HG03060 (cell line): Measurements from ENCODE around the gene RRP36.

Source experiments
- ATAC-seq: cut with Tn5 transposase; IDR thresholded peaks from one replicate; pipeline ENCODE4 v1.9.1; 2021; ENCODE audit warnings: low read depth, moderate number of reproducible peaks; ENCODE audit not compliant: unreplicated experiment

The RRP36 gene

DNA sequence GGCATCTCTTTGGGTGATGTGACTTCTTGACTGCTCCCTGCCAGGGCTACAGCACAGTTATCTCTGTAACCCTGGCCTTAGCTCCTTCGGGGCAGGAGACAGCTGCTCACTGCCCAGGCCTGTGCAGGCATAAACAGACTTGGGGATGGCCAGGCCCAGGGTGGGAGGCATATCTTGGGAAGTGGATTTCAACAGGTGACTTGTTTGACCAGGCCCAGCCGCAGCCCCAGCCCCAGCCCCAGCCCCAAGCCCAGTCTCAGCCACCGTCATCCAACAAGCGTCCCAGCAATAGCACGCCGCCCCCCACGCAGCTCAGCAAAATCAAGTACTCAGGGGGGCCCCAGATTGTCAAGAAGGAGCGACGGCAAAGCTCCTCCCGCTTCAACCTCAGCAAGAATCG, 15.2 kb upstream of the RRP36 start:
- no peak for ATAC-seq

DNA sequence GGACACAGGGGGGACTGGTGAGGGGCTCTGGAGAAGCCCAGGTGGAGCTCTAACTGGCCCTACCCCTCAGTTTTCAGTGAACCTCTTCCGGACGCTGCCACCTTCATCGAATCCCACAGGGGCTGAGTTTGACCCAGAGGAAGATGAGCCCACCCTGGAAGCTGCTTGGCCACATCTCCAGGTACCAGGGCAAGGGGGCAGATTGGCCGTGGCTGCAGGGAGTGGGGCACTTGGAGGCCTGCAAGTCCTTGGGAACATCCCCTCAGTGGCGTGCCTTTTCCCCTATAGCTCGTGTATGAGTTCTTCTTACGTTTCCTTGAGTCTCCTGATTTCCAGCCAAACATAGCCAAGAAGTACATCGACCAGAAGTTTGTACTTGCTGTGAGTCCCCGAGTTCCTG, 14.3 kb upstream of the RRP36 start:
- no peak for ATAC-seq

DNA sequence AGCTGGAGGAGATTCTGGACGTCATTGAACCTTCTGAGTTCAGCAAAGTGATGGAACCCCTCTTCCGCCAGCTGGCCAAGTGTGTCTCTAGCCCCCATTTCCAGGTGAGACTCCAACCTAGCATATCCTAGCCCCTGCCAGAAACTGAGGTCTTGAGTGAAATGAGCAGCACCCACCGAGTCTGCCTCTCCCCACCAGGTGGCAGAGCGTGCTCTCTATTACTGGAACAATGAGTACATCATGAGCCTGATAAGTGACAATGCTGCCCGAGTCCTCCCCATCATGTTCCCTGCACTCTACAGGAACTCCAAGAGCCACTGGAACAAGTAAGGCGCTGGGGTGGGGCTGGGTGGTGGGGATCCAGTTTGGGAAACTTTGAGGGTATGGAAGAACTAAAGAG, 12.3 kb upstream of the RRP36 start:
- ATAC-seq = no peak

DNA sequence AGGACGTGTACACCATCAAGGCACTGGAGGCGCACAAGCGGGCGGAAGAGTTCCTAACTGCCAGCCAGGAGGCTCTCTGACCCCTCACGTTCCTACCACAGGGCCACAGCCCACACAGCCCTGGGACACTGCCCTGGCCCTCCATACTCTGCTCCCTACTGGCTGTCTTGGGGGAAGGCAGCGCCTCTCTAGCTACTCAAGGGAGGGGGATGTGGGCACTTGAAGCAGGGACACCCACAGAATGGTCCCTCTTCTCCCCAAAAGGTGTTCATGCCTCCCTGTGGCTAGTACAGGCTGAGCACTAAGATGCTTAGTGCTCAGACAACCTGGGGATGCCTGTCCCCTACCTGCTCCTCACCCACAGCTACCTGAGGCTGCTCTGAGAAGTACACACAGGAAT, 10.2 kb upstream of the RRP36 start:
- ATAC-seq = no peak

DNA sequence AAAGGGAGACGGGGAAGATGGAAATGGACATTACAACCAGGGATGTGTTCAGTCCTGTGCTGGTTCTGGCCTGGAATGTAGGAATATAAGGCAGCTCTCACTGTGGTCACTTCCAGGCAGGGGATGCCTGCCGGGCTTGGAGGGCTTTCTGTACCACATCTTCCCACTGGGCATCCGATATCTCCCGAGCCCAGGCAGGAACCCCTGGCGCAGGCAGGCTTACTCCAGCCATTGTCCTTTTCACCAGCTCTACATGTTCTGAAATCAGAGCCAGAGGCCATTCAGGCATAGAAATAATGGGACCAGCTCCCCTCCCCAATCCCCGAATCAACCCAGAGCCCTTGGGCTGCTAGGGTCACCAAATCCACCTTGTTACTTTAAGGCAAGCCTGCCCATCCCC, 9.1 kb upstream of the RRP36 start:
- ATAC-seq = no peak

DNA sequence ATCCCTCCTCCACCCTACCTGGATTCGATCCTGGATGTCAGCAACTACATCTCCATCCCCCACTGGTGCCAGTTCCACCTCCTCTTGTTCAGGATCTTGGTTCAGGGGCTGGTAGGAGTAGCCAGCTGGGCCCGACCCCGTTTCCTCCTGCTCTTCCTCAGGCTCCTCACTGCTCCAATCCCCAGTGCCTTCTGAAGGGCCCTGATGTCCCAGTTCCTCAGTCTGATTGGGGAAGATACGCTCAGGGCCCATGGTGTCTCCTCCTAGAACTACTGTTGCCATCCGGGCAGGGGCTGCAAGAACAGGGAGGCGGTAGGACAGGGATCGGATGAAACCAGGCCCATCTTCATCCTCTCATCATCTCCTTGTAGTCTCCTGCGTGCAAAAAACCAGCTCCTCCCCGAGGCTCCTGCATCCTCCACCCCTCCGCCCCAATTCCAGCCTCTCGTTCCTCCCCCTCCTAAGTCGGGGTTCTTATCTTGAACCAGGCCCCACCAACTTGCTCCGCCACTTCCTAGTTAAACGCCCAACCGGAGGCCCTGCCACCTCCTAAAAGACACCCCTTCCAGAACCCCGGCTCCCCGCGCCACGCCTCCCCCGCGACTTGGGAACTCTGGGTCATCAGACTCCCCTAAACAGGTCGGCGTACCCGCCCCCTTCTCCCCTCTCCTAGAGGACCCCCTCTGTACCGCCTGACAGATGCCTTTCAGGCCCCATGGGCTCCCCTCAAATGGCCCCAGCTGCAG, 8.2 kb upstream of the RRP36 start:
- no peak for ATAC-seq

DNA sequence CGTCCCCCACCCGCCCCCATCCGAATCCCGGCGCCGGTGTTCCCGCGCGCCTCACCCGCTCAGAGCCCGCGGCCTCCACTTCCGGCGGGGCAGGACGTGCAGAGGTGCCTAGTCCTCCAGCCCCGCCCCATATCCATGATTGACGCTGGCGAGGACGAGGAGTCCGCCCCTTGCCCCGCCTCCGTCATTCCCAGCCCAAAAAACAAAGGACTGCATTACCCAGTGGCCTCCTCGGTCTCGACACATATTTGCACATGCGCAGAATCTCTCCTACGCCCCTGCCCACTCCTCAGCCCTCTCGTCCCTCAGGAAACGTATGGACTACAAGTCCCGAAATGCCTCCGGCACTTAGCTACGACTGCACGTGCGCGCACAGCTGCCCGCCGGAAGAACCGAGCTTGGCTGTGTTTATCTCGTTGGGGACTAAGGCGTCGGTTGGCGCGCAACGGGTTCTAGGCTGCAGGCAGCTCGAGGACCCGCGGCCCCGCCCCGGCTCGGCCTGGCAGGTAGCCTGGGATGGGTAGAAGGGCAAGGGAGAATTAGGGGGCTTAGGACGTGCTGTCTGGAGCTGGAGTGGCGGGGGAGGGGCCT, 7.5 kb upstream of the RRP36 start, which contains the start of the genes KLHDC3 and MEA1:
TSS of gene KLHDC3 (plus strand) at position 407 of the 591 bp plus-strand sequence. CDS start 2,944 bp downstream, outside the sequence.
TSS of gene MEA1 (minus strand) at position 104 of the 591 bp plus-strand sequence. CDS start 133 bp downstream, outside the sequence.
- peak; percentile 91 for ATAC-seq

DNA sequence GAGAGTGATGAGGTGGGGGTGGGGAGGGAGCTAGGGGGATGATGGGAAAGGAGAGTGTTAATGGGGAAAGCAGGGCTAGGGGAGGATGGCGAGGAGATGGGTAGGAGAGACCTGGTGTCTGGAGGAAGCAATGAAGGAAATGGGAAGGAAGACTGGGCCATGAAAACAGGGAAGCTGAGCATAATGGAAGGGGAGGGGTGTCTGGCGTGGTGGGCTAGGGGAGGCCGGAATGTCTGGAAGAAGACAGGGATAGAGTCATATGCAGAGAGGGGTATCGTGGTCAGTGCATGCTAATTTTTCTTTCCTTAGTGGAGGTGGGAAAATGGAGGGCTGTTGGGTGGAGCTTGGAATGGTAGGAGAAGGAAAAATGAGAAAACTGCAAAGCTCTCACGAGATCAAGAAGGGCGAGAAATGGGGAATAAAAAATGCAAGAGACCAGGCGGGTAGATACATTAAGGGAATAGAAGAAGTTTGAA, 7.0 kb upstream of the RRP36 start:
- ATAC-seq = no peak

DNA sequence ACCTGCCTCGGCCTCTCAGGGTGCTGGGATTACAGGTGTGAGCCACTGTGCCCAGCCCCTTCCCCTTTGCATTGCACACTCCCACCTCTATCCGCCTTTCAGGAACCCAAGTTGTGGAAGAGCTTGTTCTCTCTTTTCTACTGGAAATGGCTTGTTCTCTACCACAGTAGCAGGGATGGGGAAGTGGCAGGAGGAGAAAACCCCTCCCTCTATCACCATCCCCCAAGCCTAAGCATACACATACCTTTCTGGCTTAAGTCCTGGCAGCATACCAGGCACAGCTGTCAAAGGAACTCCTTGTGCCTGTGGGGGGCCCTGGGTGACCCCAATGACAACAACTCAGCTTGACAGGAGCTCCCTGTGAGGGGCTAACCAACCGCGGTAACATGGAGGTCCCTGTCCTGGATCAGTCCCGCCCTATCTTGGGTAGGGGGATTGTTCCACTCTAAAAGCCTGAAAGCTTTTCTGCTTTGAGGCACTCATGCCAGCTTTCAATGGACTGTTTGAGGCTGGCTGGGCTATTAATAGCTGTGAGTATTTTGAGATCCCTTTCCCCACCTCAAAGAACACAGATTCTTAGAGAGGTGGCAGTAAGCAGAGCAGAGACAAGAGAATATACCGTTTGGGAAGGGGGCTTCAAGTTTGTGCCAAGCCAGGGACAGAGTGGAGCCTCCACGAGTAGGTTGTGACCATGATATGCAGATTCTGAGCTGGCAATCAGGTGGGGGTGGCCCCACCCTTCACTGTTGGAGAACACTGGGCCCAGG, 5.1 kb upstream of the RRP36 start:
- ATAC-seq = no peak

DNA sequence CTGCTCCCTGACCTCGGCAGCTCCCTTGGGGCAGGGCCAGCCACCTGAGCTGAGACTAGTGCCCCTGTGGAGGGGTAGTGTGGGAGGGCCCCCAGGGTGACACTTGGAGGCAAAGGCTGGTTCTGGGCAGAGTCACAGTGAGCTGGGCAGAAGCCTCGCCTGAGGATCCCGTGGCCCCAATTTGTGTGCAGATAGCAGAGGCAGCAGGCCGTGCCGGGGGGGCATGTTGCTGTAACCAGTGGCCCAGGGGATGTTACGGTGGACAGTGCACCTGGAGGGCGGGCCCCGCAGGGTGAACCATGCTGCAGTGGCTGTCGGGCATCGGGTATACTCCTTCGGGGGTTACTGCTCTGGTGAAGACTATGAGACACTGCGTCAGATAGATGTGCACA, 4.5 kb upstream of the RRP36 start:
- ATAC-seq = no peak

DNA sequence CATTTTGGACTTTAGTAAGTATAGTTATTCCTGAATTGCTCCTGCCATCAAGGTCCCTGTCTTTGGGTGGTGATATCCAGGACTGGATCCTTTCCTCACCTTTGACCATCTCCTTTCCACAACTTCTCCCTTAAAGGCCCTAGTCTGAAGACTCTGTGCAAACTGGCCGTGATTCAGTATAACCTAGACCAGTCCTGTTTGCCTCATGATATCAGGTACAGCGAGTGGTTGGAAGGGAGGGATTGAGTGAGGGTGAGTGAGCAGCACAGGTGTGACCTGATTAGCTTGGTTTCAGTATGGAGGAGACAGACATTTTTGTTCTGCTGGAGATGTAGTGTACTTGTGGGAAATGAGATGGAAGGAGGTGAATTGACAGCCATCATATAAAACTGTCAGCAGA, 2.3 kb upstream of the RRP36 start:
- no peak for ATAC-seq

DNA sequence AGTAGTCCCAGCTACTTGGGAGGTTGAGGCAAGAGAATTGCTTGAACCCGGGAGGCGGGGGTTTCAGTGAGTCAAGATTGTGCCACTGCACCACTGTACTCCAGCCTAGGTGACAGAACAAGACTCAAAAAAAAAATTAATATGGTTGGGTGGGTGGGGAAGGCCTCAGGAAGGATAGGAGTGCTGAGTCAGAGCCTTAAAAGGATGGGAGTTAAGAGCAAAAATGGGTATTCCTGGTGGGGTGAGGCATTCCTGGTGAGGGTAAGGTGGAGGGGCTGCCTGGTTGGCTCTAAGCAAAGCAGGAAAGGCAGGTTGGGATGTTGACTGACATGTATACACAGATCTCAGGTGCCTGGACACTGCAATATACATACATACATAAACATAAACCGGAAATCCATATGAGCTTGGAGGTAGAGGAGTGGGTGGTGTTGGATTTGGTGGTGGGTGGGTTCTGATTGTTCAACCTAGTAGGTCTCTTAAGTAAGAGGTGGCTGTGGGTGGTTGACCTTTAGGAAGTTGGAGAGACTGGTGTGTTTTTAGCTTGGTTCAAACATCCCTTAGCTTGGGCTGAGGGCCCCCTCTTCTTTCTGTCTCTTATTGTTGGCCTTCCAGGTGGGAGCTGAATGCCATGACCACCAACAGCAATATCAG, 1.2 kb upstream of the RRP36 start:
- no peak for ATAC-seq

DNA sequence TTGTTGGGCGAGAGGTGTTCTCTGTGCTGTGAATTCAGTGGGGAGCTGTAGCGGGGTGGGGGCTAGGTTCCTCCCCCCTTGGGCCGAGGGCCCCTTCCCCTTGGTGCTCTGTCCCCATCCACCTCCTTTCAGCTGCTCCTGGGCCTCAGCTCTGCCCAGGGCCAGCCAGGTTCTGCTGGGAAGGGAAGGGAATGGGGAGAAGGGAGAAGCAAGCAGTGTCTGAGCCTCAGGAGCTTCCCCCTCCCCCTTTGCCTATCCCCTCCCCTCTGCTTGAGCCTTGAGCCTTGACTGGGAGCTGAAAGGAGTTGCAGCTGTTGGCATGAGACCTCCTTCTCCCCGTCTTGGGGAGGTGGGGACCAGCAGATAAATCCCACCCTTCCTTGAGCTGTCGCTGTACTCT, 576 bp upstream of the RRP36 start:
- ATAC-seq = no peak

DNA sequence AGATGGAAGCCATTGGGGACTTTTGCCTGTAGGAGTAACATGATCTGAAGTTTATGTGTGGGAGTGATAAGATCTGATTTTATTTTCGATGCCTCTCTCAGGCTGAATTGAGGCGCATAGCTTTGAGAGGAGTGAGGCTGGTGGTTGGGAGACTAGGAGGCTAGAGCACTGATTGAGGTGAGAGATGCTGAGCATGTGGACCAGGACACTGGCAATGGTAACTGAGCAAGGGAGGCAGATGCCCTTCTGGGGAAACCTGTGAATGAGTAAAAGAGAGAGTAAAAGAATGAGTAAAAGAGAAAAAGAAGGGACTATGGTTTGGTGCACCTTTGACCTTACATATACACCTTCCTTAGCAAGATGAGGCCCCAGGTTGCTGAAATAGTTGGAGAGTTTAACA, 3.0 kb downstream of the RRP36 start:
- no peak for ATAC-seq

DNA sequence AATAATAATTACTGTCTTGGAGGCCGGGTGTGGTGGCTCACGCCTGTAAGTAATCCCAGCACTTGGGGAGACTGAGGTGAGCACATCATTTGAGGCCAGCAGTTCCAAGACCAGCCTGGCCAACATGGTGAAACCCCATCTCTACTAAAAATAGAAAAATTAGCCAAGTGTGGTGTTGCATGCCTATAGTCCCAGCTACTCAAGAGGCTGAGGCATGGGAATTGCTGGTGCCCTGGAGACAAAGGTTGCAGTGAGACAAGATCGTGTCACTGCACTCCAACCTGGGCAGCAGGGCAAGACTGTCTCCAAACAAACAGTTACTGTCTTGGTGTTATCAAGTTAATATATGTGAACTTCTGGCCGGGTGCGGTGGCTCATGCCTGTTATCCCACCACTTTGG, 4.9 kb downstream of the RRP36 start:
- ATAC-seq = no peak

DNA sequence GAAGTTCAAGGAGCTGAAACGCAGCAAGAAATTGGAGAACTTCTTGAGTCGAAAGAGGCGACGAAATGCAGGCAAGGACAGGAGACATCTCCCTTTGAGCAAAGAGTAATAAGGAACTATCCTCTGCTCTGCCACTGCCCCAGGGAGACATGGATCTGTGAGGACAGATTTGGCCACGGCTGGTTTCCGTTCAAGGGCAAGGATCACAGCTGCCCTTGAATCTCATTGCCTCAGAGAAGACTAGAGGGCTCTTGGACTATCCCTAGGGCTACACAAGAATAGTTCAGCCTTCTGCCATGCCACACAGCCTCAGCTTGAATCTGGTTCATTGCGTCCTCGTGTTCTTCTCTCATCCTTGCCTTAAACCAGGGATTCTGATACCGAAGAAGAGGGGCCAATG, 7.7 kb downstream of the RRP36 start:
- no peak for ATAC-seq

DNA sequence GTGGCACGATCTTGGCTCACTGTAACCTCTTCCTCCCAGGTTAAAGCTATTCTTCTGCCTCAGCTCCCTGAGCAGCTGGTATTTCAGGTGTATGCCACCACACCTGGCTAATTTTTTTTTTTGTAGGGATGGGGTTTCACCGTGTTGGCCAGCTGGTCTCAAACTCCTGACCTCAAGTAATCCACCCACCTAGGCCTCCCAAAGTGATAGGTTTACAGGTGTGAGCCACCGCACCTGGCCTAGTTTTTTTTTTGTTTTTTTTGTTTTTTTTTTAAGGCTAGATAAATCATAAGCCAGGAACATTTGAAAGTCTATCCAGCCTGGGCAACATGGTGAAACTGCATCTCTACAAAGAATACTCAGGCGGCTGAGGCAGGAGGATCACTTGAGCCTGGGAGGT, 10.9 kb downstream of the RRP36 start:
- no peak for ATAC-seq

DNA sequence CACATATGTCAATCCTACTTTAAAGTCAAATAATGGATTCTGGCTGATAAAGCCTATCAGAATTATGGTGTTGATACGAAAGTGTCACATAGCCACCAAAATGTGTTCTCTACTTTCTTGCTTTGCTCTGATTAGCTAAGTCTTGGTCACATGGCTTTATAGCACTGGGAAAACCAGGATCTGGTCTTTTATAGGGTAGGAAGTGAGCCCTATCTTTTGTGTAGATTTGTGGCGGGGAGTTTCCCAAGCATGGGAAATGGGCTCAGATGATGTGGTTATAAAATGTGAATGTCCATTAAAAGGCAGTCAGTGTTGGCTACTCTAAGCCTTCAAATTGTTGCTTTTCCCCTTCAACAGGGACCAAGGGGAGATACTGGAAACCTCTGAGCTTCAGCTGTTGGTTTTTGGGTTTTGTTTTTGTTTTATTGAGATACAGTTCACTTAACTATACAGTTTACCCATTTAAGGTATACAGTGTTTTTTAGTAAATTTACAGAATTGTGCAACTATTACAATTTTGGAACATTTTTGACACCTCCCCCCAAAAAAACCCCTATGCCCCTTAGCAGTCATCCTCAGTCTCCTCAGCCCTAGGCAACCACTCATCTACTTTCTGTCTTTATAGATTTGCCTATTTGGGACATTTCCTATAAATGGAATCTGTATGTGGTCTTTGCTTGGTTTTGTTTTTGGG, 12.2 kb downstream of the RRP36 start:
- no peak for ATAC-seq

DNA sequence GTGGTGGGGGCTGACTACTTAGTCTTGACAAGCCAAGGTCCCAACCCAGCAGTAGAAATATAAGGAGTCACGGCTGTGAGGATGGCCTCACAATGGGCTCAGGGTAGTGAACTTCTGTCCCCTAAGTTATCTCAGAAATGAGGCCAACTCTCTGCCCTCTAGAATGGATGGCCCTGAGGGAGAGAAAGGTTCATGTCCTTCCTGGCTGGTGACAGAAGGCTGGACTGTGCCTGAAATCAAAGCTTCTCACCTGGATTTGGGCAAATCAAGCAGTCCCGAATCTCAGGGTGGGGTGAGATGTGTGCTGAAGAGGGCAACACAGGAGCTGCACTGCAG, 12.7 kb downstream of the RRP36 start:
- no peak for ATAC-seq

DNA sequence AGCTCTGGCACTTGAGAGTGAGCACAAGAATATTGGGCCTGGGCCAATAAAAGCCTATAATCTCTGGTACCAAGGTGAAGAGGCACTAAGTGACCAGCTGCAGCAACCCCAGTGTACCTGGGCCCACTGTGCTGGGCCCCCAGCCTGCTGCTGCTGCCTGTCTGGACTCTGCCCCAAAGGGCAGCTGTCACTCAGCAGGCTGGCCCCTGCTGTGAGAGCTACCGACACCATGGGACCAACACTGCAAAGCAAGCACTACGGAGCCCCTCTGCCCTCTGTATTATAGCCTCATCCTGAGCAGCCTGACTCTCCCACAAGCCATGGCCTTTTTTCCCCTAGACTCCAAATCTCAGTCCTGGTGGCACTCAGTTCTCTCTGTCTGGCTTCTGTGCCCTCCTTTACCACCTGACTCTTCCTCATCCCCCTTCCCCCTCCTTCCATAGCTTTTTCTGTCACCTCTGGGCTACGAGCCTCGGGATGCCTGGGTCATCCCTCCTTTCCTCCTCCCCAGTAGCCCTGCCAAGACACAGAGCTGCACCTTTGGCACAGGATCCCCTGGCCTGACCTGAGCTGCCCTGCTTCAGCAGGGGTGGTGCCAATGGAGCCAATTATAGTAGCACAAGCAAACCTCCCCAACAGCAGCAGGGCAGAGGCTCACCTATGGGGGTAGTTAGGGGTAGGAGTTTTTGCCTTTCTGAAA, 14.2 kb downstream of the RRP36 start:
- ATAC-seq = no peak
